Bronchus fibroblast of lung (primary cell): ENCODE data around the gene CHEK2. TPM values are rescaled to one million over a fixed set of nuclear protein-coding genes. Genes with fewer than 3 reads are reported as not detected.

ENCODE experiments used
- total RNA-seq: library from RNA; depleted of rRNA; stranded (reverse); fragments of >200 nt; gene quantifications from 2 replicates; pipeline ENCODE4 v1.2.3, GENCODE V29; 2015

CHEK2 gene
- 20.5 and 28.9 TPM in 2 replicates for total RNA-seq

DNA sequence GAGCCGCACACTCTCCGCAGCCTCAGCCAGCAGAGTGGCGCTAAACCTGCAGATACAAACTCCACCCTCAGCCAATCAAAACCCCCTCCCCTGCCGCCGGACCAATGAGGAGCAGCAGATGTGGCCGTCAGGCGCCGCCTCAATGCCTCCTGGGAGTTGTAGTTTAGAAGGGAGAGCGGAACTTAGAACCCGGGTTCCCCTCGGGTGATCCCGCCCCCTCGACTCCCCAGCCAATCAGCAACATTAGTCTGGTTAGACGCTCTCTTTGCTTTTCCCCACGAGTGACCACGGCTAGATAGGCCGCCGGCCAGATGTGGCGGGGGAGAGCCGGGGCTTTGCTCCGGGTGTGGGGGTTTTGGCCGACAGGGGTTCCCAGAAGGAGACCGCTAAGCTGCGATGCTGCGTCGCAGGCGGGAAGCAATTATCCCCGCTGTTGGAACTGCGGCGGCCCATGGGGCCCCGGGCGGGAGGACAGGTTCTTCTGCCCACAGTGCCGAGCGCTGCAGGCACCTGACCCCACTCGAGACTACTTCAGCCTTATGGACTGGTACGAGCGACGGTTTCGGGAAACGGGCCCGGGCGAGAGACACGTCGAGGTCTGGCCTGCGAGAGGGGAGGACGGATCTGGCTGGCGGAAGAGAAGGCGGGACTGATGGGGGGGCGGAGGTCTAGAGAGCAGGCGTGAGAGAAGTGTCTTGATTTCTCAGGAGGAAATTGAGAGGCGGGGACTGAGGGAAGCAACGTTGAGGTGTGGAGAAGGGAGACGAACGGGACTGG, at the start of gene CHEK2, which contains the start of gene HSCB:
Gene CHEK2 (minus strand): TSS at position 36 of the 777 bp plus-strand sequence. CDS start 7,099 bp downstream, outside the sequence.
Gene HSCB (plus strand): TSS at position 255 of the 777 bp plus-strand sequence. CDS start 57 bp downstream, at position 312.

DNA sequence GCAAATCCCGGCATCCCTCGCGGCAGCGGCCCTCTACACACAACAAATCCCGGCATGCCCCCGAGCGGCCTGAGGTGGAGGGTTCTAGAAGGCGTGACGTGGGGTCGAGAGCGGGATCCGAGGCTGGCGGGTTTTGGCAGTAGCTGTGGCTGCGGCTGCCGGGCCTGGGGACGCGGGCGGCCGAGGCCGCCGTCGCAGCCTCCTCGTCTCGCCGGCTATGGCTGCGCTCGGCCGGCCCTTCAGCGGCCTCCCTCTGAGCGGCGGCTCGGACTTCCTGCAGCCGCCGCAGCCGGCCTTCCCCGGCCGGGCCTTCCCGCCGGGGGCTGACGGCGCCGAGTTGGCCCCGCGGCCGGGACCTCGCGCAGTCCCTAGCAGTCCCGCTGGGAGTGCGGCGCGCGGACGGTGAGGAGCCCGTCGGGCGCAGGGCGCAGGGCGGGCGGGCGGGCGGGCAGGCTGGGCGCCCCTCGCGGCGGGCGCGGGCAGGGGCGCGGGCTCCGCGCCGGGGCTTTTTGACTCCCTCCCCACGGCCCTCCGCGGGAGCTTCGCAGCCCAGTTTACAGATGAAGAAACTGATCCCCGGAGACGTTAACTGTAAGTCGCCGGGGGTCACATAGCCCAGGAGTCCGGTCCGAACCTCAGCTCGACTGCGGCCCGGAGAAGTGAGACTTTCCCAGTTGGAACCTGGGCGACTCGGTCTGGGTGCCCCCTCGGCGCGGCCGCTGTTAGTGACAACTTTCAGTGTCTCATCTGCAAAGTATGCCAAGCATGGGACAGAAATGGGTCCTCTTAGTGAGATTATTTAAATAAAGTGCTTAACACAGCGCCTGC, 31.2 kb upstream of the CHEK2 start, which contains the start of gene CCDC117:
Gene CCDC117 (plus strand): TSS at position 63 of the 828 bp plus-strand sequence. CDS start 155 bp downstream, at position 218.

GRCh38 chr22:28679611-28680287, 61.9 kb downstream of the CHEK2 start, which contains the start of gene TTC28:
Gene TTC28 (minus strand): TSS chr22:28679840. CDS start chr22:28679723, 117 bp downstream.

Other genes with a start within 250 kb of the CHEK2 start
- gene TTC28, start 62.0 kb downstream of the CHEK2 start, total RNA-seq = 11.0 and 16.0 TPM in 2 replicates
- gene HSCB, start 219 bp upstream of the CHEK2 start, total RNA-seq = 29.1 and 30.5 TPM in 2 replicates
- gene CCDC117, start 30.9 kb upstream of the CHEK2 start, total RNA-seq = 9.5 and 12.4 TPM in 2 replicates
- gene XBP1, start 58.7 kb upstream of the CHEK2 start, total RNA-seq = 162 TPM in 2 replicates
- gene ZNRF3, start 141.8 kb upstream of the CHEK2 start, total RNA-seq = 5.5 TPM in 2 replicates